Colon (tissue), 2 donors: ENCODE results near the gene LRRFIP2.

Experiments used
- FAIRE-seq: peaks from 2 replicates; lab custom pipeline; 2012; peaks lifted over from hg19 to GRCh38; lab: Jason Lieb, UNC
- donor health status: control.
- donor health status: control.

The LRRFIP2 gene

GRCh38 chr3:37115446-37115845, 58.9 kb downstream of the LRRFIP2 start:
- no peak for FAIRE-seq

- no peak for FAIRE-seq
These were observed 59.9 kb downstream of the LRRFIP2 start for GRCh38 chr3:37114251-37115145.

GRCh38 chr3:37112987-37113386, 61.4 kb downstream of the LRRFIP2 start:
- no peak for FAIRE-seq

GRCh38 chr3:37111199-37111598, 63.2 kb downstream of the LRRFIP2 start:
- no peak for FAIRE-seq

DNA sequence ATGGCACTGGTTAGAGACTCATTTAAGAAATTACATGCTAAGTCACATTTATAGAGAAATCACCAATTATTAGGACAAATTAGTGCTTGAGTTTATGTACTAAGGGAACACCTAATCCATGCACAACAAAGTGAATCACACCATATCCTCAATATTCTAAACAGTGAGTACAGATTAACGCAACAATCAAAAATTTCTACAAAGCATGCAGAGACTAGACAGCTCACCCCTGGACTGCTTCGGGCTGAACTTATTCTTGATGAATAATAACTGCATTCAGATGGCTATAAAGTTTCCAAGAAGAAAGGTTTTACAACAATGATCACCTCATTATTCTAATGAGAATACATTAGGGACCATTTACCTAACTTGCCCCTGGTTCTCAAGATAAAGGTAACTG, 66.5 kb downstream of the LRRFIP2 start:
- FAIRE-seq: no peak

DNA sequence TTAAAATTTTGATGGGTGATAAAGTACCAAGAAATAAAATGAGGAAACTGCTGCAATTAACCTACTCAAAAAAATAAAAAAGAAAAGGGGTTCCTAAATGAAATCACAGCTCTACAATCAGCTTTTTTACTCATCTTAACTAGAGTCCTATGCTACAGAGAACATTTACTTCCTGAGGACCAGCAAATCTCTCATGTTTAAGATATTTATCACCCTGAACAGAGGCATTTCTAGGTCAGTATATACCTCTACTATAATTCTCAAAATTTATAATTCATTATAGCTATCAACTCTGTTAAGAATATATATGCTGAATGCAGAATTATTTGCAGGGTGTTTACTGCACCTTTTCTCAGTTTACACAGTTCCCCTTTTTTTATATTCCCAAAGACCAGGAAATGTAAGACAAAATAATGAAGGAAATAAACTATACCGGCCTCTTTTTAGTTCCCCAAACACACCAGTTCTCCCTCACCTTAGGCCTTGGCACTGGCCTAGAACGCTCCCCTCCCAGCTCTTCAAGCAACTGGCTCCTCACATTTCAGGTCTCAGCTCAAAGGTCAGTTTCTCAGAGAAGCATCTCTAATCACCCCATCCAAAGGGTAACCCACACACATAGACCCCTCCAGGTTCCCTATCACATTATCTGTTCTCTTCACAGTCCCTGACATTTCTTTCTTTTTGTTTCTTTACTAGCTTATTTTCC, 71.1 kb downstream of the LRRFIP2 start:
- no peak for FAIRE-seq

DNA sequence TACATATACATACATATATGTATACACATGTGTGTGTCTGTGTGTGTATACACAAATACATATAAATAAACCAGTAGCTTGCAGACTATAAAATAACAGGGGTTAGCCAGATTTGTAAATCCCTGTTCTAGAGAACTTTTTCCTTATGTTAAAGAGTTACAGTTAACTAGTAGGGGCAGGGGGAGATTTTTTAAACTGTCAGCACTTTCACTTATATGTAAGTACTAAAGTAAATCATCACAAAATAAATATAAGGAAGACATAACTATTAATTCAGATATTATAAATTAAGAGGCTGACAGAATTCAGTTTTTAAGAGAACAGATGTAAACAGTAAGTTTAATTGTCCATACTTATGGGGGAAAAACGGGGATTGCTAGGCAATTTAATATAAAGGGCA, 74.0 kb downstream of the LRRFIP2 start:
- no peak for FAIRE-seq

DNA sequence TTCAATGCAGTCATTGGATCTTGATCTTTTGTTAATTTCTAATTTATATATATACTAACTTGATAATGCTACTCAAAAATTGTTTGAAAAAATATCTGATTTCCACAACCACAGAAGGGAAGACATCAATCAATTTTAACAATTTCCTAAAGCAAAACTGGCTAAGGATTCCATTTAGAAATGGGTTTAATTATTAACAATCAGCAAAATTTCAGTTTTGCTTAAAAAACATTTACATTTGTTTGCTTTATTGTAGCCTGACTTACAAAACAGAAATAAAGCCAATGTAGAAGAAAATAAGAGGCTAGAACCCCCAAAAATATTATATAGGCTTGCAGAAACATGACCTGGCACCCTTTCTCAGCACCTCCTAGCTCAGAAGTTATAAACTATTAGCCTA, 74.9 kb downstream of the LRRFIP2 start:
- no peak for FAIRE-seq

- no peak for FAIRE-seq
These were observed 75.5 kb downstream of the LRRFIP2 start for GRCh38 chr3:37098884-37099283.

GRCh38 chr3:37097776-37098175, 76.6 kb downstream of the LRRFIP2 start:
- no peak for FAIRE-seq

GRCh38 chr3:37096975-37097374, 77.4 kb downstream of the LRRFIP2 start:
- FAIRE-seq: no peak

- FAIRE-seq: no peak
These were observed 78.1 kb downstream of the LRRFIP2 start for GRCh38 chr3:37096288-37096687.

GRCh38 chr3:37094636-37095035, 79.7 kb downstream of the LRRFIP2 start:
- FAIRE-seq: no peak

DNA sequence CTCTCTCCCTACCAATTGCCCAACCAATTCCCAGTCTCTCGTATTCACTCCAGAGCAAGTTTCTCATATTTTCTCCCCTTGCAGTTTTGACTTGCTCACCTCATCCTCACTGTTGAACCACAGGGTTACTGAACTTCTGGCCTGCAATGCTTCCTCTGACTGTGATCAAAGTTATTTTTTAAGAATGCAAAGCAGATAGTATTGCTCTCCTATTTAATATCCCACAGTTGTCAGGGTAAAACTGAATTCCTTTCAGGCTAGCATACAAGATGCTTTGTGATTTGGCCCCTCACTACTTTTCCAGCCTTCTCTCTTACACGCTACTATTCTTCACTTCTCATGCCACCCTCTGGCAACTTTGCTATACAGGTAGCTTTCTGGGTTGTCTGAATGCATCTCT, 80.9 kb downstream of the LRRFIP2 start:
- no peak for FAIRE-seq

GRCh38 chr3:37092484-37092883, 81.9 kb downstream of the LRRFIP2 start:
- no peak for FAIRE-seq

DNA sequence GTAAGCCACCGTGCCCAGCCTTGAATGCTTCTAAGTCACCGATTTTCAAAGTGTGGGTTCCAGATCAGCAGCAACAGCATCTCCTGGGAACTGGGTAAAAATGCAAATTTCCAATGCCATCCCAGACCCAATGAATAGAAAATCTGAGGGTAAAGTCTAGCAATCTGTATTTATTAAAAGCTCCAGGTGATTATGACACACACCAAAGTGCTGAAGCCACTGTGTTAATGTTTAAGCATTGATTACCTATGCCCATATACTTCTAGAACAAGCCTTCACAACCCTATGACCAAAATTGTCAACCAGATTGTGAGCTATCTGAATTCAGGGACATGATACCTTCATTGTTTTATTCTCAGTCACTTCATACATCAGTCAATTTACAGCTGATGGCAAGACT, 86.5 kb downstream of the LRRFIP2 start:
- no peak for FAIRE-seq

DNA sequence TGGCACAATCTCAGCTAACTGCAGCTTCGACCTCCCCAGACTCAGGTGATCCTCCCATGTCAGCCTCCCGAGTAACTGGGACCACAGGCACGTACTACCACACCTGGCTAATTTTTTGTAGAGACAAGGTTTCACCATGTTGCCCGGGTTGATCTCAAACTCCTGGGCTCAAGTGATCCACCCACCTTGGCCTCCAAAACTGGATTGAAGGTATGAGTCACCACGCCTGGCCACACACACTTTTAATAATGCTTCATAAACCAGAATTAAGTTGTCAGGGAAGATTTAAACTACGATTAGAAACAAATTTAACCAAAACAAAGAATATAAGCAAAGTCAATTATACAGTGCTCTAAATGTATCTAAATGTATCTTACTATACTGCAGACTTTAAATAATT, 87.5 kb downstream of the LRRFIP2 start:
- no peak for FAIRE-seq

DNA sequence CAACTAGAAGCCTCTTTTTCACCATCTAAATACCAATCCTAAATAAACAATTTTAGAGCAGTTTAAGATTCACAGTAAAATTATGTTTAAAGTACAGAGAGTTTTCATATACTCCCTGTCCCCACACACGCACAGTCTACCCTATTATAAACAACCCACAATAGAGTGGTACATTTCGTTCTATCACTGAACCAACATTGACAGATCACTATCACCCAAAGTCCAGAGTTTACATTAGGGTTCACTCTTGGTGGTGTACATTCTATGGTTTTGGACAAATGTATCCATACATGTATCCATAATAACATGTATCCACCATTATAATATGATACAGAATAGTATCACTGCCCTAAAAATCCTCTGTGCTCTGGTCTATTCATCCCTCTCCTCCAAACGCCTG, 92.1 kb downstream of the LRRFIP2 start:
- FAIRE-seq: no peak

DNA sequence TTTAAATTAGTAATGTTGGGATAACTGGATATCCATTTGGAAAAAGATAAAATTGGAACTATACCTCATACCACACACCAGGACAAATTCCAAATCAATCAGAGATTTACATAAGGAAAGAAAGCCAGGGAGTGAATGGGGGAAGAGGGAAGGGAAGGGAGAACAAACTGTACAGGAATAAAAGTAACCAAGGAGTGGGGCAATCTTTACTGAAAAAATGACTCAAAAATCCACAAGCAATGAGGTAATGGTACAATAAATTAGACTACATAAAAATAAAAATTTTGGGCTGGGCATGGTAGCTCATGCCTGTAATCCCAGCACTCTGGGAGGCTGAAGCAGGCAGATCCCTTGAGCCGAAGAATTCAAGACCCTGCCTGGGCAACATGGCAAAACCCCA, 98.4 kb downstream of the LRRFIP2 start:
- no peak for FAIRE-seq

- FAIRE-seq: no peak
These were observed 100.2 kb downstream of the LRRFIP2 start for GRCh38 chr3:37074178-37074577.

DNA sequence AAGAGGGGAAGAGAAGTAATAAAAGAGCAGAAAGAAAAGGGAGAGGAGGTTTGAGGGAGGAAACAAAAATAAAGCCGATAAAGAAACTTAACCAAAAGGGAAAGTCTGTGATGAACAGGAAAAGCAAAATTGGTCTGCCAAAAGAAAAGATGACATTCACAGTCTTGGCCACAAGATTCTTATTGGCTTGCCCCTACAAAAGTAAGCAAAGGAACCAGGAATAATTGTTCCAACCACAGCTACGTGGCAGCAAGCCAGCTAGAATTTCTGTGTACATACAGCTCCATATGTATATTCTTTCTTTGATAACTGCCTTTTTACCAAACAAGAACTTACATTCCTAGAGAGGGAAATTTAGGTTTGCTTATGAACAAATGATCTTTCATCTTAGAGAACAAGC, 101.5 kb downstream of the LRRFIP2 start:
- no peak for FAIRE-seq

DNA sequence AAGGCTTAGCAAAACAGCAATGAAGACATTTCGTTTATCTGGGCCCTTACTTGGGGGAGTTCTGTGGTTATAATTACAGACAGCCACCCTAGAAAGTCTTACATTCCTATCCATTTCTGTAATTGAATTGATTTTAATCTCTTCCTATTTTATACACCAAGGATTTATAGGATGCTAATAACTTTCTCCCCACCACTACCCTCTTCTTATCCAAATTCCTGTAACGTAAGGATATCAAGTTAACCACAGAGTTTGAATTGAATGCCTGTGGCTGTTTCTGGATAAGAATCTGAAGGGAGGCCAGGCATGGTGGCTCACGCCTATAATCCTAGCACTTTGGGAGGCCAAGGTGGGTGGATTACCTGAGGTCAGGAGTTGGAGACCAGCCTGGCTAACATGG, 102.5 kb downstream of the LRRFIP2 start:
- no peak for FAIRE-seq

DNA sequence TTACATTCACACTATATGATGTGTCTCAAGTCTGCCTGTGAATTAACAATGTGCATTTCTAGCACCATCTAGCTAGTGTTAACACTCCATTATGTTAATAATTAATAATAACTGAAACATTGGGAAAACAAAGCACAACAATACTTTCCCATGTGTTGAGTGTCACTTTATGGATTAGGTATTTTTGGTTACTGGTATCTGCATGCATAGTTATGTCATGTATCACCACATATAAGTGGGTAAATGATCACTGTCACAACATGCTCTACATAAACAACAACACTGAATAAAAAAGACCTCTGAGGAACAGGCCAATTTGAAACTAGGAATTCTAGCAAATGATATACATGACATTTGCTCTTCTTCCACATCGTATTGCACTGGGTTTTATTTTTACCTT, 106.4 kb downstream of the LRRFIP2 start:
- no peak for FAIRE-seq

DNA sequence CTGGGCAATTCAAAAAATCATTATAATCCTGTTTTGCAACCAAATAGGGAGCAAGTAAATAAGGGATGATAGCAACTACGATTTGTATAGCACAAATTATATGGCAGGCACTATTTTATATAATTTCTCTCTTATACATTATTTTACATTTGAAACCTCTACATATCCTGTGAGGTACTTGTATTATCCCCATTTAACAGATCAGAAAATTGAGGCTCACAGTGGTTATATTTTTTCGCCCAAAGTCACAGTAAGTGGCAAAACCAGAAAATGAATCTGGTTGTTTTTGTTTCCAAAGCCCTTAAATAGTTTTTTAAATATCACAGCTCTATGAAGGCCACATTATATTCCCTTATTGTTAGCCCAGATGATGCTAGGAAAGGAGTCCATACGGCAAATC, 106.8 kb downstream of the LRRFIP2 start:
- no peak for FAIRE-seq
